HG02885 (cell line): ENCODE results near the gene CPA2.
"Not testable (repeated sequence)": the region's sequence is repeated elsewhere in the genome, so short reads cannot be mapped to it uniquely, and the experiment has no call there.

Experiments used
- ATAC-seq: cut with Tn5 transposase; IDR thresholded peaks from one replicate; pipeline ENCODE4 v1.9.1; 2021; ENCODE audit warnings: mild to moderate bottlenecking; ENCODE audit not compliant: unreplicated experiment, poor library complexity

CPA2 gene

DNA sequence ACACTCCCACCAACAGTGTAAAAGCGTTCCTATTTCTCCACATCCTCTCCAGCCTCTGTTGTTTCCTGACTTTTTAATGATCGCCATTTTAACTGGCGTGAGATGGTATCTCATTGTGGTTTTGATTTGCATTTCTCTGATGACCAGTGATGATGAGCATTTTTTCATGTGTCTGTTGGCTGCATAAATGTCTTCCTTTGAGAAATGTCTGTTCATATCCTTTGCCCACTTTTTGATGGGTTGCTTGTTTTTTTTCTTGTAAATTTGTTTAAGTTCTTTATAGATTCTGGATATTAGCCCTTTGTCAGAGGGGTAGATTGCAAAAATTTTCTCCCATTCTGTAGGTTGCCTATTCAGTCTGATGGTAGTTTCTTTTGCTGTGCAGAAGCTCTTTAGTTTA lies 17.0 kb upstream of the CPA2 start:
- ATAC-seq: not testable (repeated sequence)

DNA sequence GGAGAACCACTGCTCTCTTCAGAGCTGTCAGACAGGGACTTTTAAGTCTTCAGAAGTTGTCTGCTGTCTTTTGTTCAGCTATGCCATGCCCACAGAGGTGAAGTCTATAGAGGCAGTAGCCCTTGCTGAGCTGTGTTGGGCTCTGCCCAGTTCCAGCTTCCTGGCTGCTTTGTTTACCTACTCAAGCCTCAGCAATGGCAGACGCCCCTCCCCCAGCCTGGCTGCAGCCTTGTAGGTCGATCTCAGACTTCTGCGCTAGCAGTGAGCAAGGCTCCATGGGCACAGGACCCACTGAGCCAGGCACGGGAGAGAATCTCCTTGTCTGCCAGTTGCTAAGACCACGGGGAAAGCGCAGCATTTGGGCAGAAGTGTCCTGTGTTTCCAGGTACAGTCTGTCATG lies 12.1 kb upstream of the CPA2 start:
- ATAC-seq: no peak

DNA sequence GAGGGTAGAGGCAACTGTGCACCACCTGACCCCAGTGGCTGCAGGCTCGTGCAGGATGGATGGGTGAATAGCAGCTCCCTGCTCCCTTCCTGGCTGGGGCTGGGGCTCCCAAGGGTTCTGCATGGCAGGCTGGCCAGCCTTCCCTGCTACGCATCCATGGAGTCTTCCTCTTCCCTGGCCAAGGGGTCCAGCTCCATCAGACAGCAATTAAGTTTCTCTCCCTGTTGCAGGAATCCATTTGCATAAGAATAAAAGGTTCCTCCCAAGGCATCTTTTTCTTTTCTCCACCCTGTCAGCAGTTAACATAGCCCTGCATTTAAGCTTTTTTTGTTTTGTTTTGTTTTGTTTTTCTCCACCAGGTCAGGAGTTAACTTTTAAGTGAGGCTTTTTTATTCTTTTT lies 10.0 kb upstream of the CPA2 start:
- ATAC-seq: no peak

DNA sequence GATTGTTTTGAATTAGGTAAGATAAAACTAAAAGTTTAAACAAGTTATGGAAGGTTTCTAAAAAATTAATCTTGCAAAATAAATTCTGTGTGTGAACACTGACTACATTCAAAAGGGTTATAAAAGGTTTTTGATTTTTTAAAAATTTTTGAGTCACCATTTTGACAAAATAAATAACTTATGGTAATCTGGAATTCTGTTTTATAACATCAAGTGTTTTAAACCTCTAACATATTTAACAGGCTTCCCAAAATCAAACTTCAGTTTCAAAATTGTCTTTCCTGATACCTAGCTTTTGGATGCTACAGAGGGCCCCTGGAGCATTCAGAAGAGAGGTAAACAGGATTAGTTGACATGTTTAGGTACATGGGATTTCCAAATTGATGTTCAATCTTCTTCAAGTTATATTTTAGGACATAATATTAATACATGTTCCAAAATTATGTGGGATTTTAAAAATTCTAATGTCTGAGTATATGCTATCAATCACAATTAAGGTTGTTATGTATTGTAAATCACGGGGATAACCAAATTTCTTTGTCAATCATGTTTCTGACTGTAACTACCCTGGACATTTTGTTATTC lies 8.1 kb upstream of the CPA2 start:
- no peak for ATAC-seq

DNA sequence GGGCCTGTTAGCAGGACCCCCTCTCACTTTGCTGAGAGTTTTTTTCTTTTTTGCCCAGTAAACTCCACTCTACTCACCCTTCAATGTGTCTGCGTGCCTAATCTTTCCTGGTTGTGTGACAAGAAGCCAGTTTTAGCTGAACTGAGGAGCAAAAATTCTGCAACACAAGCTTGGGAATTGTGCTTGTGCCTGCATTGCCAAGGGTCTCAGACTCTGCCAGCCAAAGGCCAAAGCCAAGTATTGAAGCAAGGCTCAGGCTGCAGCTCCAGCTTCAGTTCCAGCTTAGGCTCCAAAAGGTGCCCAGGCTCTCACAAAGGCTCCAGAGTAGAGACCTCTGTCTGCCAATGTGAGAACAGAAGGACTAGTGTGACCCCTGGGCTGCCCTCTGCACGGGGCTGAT lies 4.2 kb upstream of the CPA2 start:
- ATAC-seq: no peak

DNA sequence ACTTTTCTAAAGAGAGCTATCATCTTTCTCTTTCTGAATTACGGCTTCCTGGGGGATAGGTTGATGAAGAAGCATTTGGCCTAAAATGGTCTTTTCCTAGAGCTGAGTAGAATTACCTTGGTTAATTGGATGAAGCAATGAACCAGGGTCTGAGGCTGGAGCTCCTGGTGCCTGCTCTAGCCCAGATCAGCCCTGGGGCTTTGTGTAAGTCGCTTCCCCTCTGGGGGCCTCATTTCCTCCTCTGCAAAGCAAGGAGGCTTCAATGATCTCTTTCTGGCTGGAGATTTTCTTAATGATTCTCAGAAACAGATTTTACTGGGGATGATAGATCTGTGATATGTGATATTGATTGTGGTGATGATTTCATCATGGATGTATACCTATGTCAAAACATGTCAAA lies 3.5 kb upstream of the CPA2 start:
- ATAC-seq: no peak

DNA sequence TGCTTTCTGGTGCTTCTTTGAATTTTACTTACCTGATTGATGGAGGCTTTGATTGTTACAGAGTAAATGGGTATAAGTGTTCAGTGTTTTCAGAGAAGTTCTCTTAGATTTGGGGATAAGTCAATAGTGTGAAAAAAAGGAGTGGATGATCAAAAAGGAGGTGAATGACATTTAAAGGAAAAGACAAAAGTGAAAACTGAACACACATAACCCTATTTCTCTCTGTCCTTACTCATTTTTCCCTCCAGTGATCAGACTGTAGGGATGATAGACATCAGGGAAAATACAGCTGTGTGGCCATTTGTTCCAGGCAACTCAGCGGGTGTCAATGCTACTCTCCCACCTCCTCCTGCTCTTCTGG lies 278 bp downstream of the CPA2 start:
- no peak for ATAC-seq

DNA sequence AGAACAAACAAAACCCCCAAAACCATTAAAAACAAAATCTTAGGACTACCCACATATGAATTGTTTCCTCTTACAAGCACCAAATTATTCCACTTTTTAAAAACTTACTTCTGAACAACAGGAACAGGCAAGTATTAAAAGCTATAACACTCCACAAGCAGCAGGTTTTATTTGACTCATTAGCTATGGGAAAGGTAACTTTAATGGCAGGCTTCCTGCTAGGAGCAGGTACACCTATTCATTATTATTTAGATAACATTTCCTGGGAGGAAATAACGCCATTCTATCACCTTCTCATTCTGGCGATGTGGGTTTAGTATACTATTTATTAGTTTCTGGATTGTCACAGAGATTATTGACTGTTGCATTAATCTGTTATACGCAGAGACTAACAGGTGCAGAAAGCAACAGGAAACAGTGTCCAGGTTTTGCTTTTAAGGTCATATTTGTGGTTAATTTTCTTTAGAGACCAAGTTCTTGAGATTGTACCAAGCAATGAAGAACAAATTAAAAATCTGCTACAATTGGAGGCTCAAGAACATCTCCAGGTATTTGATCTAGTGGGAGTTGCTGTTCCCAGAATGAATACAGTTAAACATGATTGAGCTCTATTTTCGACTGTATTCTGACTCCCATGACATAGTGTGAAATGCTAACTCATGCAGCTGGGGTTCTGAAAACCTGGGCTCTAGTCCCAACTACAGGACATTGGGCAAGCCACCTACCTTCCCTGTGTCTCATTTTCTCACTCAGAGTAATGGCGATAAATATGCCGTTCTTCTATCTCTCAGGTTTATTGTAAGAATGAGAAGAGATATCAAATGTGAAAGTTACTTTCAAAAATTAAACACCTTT lies 2.0 kb downstream of the CPA2 start:
- ATAC-seq: no peak

DNA sequence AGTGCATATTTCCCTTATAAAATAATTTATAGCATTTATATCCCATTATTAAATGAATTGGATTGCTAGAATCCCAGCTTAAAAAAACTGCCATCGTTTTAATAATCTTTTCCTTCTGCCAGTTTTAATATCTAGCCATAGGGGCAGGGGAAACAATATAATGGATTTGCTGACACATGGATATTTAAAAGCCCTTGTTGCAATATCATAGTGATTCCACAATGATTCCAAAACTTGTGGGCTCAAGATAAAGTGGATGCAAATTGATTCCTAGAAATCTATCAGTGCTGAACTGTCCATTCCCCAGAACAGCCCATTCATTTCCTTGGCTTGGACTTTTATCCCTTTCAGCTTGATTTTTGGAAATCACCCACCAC lies 2.6 kb downstream of the CPA2 start:
- no peak for ATAC-seq

DNA sequence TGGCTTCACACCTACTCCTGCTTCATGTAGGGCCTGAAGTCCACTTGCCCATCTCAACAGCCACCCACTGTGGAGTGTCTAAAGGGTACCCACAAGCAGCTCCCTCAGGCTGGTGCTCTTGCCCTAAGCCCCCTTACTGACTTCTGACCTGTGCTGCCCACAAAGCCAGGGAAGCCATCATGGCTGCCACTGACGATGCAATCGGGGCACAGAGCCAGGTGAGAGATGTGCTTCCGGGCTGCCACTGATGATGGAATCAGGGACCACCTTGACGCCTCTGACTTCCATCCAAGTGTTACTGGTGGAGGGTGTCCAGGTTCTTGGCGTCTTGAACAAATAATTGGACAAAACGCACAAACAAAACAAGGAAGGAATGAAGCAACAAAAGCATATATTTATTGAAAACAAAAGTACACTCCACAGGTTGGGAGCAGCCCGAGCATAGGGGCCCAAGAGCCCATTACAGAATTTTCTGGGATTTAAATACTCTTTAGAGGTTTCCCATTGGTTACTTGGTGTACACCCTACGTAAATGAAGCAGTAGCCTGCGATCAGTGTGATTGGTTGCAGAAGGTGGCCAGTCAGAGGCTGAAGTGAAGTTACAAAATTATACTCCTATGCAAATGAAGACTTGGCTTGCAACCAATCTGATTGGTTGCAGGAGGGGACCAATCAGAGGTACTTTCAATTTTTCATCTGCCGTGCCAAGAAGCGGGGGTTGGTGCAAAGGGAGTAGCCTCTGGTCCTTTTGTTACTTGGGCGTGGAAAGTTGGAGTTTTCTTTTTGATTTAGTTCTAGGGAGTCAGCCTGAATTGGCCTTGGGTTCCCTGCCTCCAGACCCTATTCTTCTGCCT lies 4.5 kb downstream of the CPA2 start:
- ATAC-seq: no peak

DNA sequence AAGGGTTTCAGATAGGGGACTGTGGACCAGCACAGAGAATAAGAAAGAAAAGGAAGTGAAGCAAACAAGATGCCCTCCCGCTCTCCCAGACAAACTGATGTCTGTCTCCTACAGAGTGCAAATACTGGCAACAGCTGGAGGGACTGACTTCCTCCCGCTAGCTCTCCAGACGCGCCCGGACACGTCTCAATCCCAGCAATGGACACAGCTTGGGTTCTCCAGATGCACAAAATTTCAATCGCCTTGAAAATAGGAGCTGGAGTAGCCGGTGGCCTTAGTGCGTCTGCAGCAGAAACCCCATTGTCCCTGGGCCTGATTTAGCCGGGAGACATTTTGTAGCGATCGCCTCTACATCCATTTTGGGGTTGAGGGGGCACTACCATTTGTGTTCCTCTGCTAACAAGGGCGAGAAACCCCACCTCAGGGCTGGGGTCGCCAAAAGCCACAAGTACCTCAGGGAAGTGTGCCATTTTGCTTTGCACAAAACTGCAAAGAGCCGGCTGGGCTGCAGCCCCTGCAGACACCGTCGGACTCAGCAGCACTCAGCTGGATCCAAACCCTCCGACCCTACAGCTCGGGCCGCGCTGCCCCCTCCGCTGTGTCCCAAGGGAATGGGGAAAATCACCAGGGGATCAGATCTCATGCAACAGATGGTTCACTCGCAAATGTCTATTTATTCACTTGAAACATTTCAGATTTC lies 5.9 kb downstream of the CPA2 start:
- ATAC-seq: no peak

DNA sequence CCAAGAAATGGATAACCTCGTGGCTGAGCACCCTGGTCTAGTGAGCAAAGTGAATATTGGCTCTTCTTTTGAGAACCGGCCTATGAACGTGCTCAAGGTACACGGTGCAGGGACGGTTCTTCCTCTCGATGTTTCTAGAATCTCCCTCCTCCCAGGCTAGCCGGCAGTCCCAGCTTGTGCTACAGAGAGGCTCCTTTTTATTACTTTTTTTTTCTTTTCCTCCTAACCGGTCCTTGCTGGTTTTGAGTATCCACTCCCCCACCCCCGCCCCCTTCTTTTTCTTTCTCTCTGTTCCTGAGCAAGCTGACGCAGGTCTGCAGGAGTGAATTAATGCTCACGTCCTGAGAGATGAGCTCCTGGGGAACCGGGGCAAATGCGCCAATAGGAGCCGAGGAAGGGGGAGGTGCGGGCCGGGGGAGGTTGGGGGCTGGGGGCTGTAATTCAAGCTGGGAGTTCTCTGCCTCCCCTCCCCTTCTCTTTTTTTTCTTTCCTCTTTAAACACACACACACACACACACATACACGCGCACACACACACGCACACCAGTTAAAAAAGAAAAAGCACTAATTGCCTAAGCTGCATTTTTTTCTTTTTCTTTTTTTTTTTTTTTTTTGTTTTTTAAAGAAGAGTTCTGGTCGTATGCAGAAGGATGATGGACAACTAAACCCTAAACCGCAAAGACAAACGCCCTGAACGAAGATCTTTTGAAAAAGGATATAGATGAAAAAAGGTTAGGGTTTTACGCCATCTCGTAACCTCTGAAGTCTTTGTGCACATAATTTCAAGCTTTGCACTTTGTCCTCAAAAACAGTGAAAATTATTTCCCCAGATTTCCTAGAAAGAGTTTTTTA lies 6.6 kb downstream of the CPA2 start:
- ATAC-seq: no peak

DNA sequence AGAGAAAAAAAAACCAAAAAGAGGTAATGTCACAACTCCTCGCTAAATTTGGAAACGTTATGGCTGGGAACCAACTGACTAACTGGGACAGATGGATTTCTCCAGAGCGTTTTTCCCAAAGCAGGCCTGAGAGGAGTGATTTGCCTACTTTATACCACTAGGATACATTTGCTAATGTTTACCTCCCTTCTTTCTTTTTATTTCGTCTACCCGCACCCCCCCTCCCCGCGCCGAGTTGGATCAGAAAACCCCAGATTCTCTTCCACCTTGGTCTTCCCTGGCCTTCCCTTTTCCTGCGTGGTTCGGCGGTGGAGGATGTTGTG lies 7.2 kb downstream of the CPA2 start:
- ATAC-seq: no peak

DNA sequence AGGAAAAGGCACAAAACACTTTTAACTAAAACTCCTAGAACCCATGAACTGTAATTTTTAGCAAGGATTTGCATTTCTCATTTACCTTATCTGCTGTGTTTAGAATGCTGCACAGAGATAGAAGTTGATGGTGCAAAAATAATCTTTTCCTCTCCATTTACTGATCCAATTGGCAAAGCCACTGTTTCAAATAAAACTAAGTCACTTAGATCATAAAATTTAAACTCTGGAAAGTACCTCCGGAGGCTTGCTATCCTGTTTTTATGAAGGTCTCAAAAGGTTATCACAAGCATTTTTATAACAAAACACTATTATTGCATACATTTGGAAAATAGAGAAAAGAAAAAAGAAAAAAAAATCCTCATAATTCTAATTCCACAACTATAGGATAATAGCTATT lies 7.6 kb downstream of the CPA2 start:
- ATAC-seq: no peak

DNA sequence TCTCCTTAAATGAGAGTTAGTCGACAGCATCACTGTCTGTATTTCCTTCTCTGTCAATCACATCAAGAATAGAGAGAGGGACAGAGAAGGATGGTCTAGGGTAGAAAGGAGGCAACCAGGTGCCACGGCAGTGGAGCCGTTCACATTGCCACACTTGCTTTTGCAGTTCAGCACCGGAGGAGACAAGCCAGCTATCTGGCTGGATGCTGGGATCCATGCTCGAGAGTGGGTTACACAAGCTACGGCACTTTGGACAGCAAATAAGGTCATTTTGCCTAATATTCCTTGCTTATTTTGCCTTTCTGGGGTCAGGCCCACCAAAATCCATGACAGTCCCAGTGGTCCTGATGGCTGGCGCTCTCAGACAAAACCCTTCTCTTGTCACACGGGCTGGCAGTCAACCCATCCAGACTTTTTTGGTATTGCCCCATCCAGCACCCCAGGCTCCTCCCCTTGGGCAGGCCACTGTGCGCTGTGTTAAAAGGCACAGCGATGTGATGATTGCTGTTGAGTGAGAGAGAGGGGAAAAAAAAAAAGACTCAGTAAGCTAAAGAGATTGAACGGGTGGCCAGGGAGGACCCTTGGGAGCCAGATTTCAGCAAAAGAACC lies 8.4 kb downstream of the CPA2 start:
- ATAC-seq: no peak

DNA sequence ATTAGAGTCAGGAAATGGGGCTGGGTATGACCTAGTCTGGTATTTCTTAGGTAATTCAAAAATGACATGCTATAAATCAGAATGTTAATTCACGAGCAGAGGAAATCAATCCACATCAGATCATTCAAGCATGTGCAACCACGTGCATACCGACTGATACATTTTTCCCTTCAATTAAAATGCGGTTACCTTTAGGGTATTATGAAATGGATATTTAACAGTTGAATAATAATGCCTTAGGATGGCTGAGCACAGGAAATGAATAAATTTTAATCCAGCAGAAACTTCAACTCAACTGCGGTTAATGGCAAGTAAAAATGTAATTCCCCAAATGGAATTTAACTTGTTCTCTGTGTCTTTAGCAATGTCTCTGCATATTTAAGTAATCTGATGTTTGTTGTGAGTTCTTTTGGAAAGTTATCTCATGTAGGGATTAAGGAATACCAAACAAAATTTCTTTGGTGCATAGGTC lies 9.2 kb downstream of the CPA2 start:
- no peak for ATAC-seq

DNA sequence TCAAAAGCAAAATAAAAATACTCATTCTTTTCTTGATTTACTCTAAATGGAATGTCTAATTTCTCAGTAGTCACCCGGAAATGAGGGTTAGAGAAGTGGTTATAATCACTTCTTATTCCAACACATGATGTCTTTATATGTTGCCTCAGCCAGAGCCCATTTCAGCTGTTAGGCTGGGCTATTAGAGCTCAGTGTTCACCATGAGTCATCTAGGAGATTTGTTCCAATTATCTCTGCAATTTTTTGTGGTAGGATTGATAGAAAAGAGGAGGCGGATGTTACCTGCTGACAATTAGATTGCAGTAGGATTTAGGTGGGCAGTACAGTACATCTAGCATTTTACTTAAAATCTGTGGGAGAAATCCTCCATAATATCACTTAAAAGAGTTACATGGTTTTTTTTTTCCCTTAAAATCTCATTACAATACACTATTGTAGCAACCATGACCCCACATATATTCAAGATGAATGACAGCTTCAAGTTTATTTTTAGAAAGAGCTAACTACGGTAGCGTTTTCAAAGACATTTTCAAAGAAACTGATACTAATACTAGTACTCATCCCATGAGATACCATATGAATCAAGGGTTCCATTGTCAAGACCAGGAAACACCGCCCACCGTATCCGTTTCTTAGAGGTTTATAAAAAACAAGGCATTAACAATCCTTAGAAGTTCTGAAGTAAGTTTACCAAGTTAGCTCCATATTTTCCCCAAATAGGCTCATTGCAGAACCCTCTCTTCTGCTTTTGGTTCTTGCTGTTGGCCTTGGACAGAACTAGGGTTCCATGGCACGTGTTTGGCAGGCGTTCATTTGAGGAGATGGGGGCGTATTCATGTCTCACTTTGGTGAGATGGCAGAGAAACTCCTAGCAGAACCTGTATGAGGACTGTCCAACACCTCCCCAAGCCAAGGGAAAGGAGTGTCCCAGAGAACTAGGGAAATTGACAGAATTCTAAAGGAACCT lies 10.4 kb downstream of the CPA2 start:
- ATAC-seq: no peak
